Lower leg skin (tissue), 3 donors: ENCODE measurements around the gene MCOLN1.

Experiments
- CTCF ChIP-seq, 3 donors: fragments of 450-650 bp; IDR thresholded peaks; one replicate each; pipeline ENCODE4 v1.5.1; 2016; ENCODE audit warnings: antibody characterized with exemption in 3 of 3, mild to moderate bottlenecking in 3 of 3, moderate library complexity in 2 of 3
- POLR2A ChIP-seq, 2 donors: fragments of 450-650 bp; IDR thresholded peaks; one replicate each; pipeline ENCODE4 v1.6.1; 2016 to 2017; ENCODE audit warnings: antibody characterized with exemption in 2 of 2, mild to moderate bottlenecking in 1 of 2, moderate library complexity in 1 of 2

- TF ChIP-seq CTCF (IDR thresholded peaks at IDR 0.05) (no peak), POLR2A (IDR thresholded peaks at IDR 0.05) (no peak)
These were observed 32.8 kb downstream of the MCOLN1 start for GRCh38 chr19:7554990-7555864.
